Fibroblast of skin of back (primary cell): ENCODE measurements around the gene IMPDH1.

ENCODE experiments used
- DNase-seq: peaks from one replicate; pipeline ENCODE4 v3.0.0-alpha.2; 2013

IMPDH1 gene

GRCh38 chr7:128359939-128360338 is 49.8 kb downstream of the IMPDH1 start:
- DNase-seq: no peak

- no peak for DNase-seq
Observed at GRCh38 chr7:128359336-128359735, 50.4 kb downstream of the IMPDH1 start.

GRCh38 chr7:128358233-128358632 is 51.5 kb downstream of the IMPDH1 start:
- no peak for DNase-seq

GRCh38 chr7:128357217-128357613 is 52.6 kb downstream of the IMPDH1 start:
- no peak for DNase-seq

- DNase-seq: no peak
Observed at GRCh38 chr7:128356546-128357216, 53.1 kb downstream of the IMPDH1 start.

GRCh38 chr7:128353610-128354009 is 56.2 kb downstream of the IMPDH1 start:
- no peak for DNase-seq

- DNase-seq: no peak
Observed at GRCh38 chr7:128353189-128353588, 56.6 kb downstream of the IMPDH1 start.

- no peak for DNase-seq
Observed at GRCh38 chr7:128352636-128353035, 57.1 kb downstream of the IMPDH1 start.

- DNase-seq: peak; percentile 49
Observed at GRCh38 chr7:128352153-128352537, 57.6 kb downstream of the IMPDH1 start.

GRCh38 chr7:128351296-128352152 is 58.3 kb downstream of the IMPDH1 start:
- no peak for DNase-seq

GRCh38 chr7:128350708-128351295 is 59.0 kb downstream of the IMPDH1 start:
- no peak for DNase-seq

GRCh38 chr7:128349466-128349825 is 60.3 kb downstream of the IMPDH1 start:
- DNase-seq: no peak

GRCh38 chr7:128347647-128348097 is 62.1 kb downstream of the IMPDH1 start:
- DNase-seq: peak; percentile 44

GRCh38 chr7:128344431-128344774 is 65.4 kb downstream of the IMPDH1 start:
- DNase-seq: no peak

- DNase-seq: peak; percentile 93
Observed at GRCh38 chr7:128343554-128344430, 66.0 kb downstream of the IMPDH1 start, which contains the start of gene RBM28. TSS of gene RBM28 (minus strand) at chr7:128343908. CDS start at chr7:128343793, 115 bp downstream.
